Spleen (tissue), 7 donors: ENCODE data around the gene KRT16.
"Not testable (repeated sequence)": the region's sequence is repeated elsewhere in the genome, so short reads cannot be mapped to it uniquely, and the experiment has no call there.

ENCODE experiments used
- CTCF ChIP-seq, 11 experiments: fragments of 200-600 bp in 7 of 11; fragments of 450-650 bp in 4 of 11; sonication (generic) in 4 of 11; IDR thresholded peaks in 8 of 11; conservative IDR thresholded peaks in 3 of 11; 1 replicate in 7 of 11; 2 replicates in 4 of 11; pipeline versions ENCODE4 v1.4.0 to v1.8.0; 2016 to 2021; ENCODE audit warnings: antibody characterized with exemption in 11 of 11, inconsistent platforms in 4 of 11, mild to moderate bottlenecking in 1 of 11
- POLR2A ChIP-seq, 3 donors: fragments of 450-650 bp; IDR thresholded peaks; one replicate each; pipeline ENCODE4 v1.5.1; 2017; ENCODE audit warnings: antibody characterized with exemption in 3 of 3, mild to moderate bottlenecking in 1 of 3
- POLR2AphosphoS5 ChIP-seq, 3 donors: sonication (generic); formaldehyde crosslinking; IDR thresholded peaks; one replicate each; pipeline ENCODE4 v1.5.1; 2017; ENCODE audit warnings: antibody characterized with exemption in 3 of 3
- donor health status: DM: no; HTN: no; CAD: no; lungs with moderate emphysema.
- donor health status: DM: no; HTN: no; CAD: no.
- donor health status: DM: no; HTN: no; CAD: no.

GRCh38 chr17:41616486-41616885, 3.9 kb upstream of the KRT16 start:
- TF ChIP-seq POLR2A (IDR thresholded peaks at IDR 0.05); CTCF (IDR thresholded peaks at IDR 0.05 in 8 of 11, conservative IDR thresholded peaks at IDR 0.05 in 3 of 11); POLR2AphosphoS5 (IDR thresholded peaks at IDR 0.05): not testable (repeated sequence)
